ENCODE data around the gene TRIO.
"Not testable (repeated sequence)": the region's sequence is repeated elsewhere in the genome, so short reads cannot be mapped to it uniquely, and the experiment has no call there.

The TRIO gene

DNA sequence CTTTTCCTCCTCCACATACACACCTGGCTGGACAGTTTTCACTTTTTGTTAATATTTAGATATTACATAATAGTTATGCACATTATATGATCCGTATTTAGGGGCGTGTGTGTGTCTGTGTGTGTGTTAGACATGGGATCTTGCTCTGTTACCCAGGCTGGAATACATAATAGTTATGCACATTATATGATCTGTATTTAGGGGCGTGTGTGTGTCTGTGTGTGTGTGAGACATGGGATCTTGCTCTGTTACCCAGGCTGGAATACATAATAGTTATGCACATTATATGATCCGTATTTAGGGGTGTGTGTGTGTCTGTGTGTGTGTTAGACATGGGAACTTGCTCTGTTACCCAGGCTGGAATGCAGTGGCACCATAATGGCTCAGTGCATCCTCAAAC, 239.5 kb downstream of the TRIO start:
- Histone ChIP-seq H3K27me3 (ENCODE audit: control insufficient read depth in 1 of 2, insufficient read depth in 2 of 2, low read length in 2 of 2) (no peaks in the 10 kb centered on the region), H3K36me3 (ENCODE audit: control insufficient read depth in 1 of 2, insufficient read depth in 2 of 2, low read length in 2 of 2) (peaks cover 29 to 85% of the 10 kb centered on the region in 2 donors), H3K4me1 (ENCODE audit: control insufficient read depth in 1 of 2, insufficient read depth in 2 of 2, low read length in 2 of 2) (no peaks in the 10 kb centered on the region), H3K9me3 (ENCODE audit: control insufficient read depth in 1 of 2, low read length in 2 of 2) (no peaks in the 10 kb centered on the region), H3K4me3 (ENCODE audit: low read depth in 1 of 2, low read length in 2 of 2) (no peak overlapping the region), H3K27ac (ENCODE audit: low read depth, low read length) (no peak overlapping the region), H3K9ac (ENCODE audit: low read depth in 1 of 2, low read length in 2 of 2) (no peak overlapping the region)

GRCh38 chr5:14383923-14384322, 240.8 kb downstream of the TRIO start:
- no peak overlapping the region for H3K9ac ChIP-seq (ENCODE audit: low read depth in 1 of 2, low read length in 2 of 2)
- H3K4me1 ChIP-seq (ENCODE audit: control insufficient read depth in 1 of 2, insufficient read depth in 2 of 2, low read length in 2 of 2) = no peaks in the 10 kb centered on the region
- H3K27me3 ChIP-seq (ENCODE audit: control insufficient read depth in 1 of 2, insufficient read depth in 2 of 2, low read length in 2 of 2) = no peaks in the 10 kb centered on the region
- no peaks in the 10 kb centered on the region for H3K9me3 ChIP-seq (ENCODE audit: control insufficient read depth in 1 of 2, low read length in 2 of 2)
- peaks cover 27 to 84% of the 10 kb centered on the region in 2 donors for H3K36me3 ChIP-seq (ENCODE audit: control insufficient read depth in 1 of 2, insufficient read depth in 2 of 2, low read length in 2 of 2)
- no peak overlapping the region for H3K4me3 ChIP-seq (ENCODE audit: low read depth in 1 of 2, low read length in 2 of 2)
- H3K27ac ChIP-seq (ENCODE audit: low read depth, low read length) = no peak overlapping the region

DNA sequence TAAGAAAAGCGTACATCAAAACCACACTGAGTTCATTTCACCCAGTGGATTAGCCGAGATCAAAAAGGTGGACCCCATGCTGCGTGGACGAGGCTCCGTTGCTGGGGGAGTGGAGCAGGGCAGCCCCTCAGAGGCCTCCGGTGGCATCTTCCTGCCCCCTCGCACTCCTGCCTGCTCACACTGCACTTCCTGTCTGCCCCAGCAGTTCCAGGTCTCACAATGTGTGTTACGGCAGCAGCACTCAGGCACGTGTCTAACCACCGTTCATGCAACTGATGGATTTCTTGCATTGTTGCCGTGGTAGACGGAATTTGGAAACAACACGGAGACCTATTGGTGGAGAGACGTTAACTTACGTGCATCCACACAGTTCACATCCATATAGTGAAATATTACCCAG, 241.9 kb downstream of the TRIO start:
- H3K27me3 ChIP-seq (ENCODE audit: control insufficient read depth in 1 of 2, insufficient read depth in 2 of 2, low read length in 2 of 2) = no peaks in the 10 kb centered on the region
- H3K4me1 ChIP-seq (ENCODE audit: control insufficient read depth in 1 of 2, insufficient read depth in 2 of 2, low read length in 2 of 2) = no peaks in the 10 kb centered on the region
- no peak overlapping the region for H3K9ac ChIP-seq (ENCODE audit: low read depth in 1 of 2, low read length in 2 of 2)
- H3K27ac ChIP-seq (ENCODE audit: low read depth, low read length) = no peak overlapping the region
- peaks cover 31 to 82% of the 10 kb centered on the region in 2 donors for H3K36me3 ChIP-seq (ENCODE audit: control insufficient read depth in 1 of 2, insufficient read depth in 2 of 2, low read length in 2 of 2)
- H3K9me3 ChIP-seq (ENCODE audit: control insufficient read depth in 1 of 2, low read length in 2 of 2) = no peaks in the 10 kb centered on the region
- H3K4me3 ChIP-seq (ENCODE audit: low read depth in 1 of 2, low read length in 2 of 2) = no peak overlapping the region

GRCh38 chr5:14386884-14387624, 243.9 kb downstream of the TRIO start:
- no peak overlapping the region for H3K27ac ChIP-seq (ENCODE audit: low read depth, low read length)

GRCh38 chr5:14388741-14389140, 245.6 kb downstream of the TRIO start:
- H3K9ac ChIP-seq (ENCODE audit: low read depth in 1 of 2, low read length in 2 of 2) = no peak overlapping the region
- no peaks in the 10 kb centered on the region for H3K9me3 ChIP-seq (ENCODE audit: control insufficient read depth in 1 of 2, low read length in 2 of 2)
- H3K4me3 ChIP-seq (ENCODE audit: low read depth in 1 of 2, low read length in 2 of 2) = no peak overlapping the region
- no peaks in the 10 kb centered on the region for H3K27me3 ChIP-seq (ENCODE audit: control insufficient read depth in 1 of 2, insufficient read depth in 2 of 2, low read length in 2 of 2)
- H3K36me3 ChIP-seq (ENCODE audit: control insufficient read depth in 1 of 2, insufficient read depth in 2 of 2, low read length in 2 of 2) = peaks cover 27 to 74% of the 10 kb centered on the region in 2 donors
- no peaks in the 10 kb centered on the region for H3K4me1 ChIP-seq (ENCODE audit: control insufficient read depth in 1 of 2, insufficient read depth in 2 of 2, low read length in 2 of 2)
- H3K27ac ChIP-seq (ENCODE audit: low read depth, low read length) = no peak overlapping the region

More at GRCh38 chr5:14386884-14387624, 243.9 kb downstream of the TRIO start:
- Histone ChIP-seq H3K4me3 (ENCODE audit: low read depth in 1 of 2, low read length in 2 of 2) (no peak overlapping the region), H3K36me3 (ENCODE audit: control insufficient read depth in 1 of 2, insufficient read depth in 2 of 2, low read length in 2 of 2) (peaks cover 27 to 84% of the 10 kb centered on the region in 2 donors), H3K4me1 (ENCODE audit: control insufficient read depth in 1 of 2, insufficient read depth in 2 of 2, low read length in 2 of 2) (no peaks in the 10 kb centered on the region), H3K9ac (ENCODE audit: low read depth in 1 of 2, low read length in 2 of 2) (no peak overlapping the region), H3K9me3 (ENCODE audit: control insufficient read depth in 1 of 2, low read length in 2 of 2) (no peaks in the 10 kb centered on the region), H3K27me3 (ENCODE audit: control insufficient read depth in 1 of 2, insufficient read depth in 2 of 2, low read length in 2 of 2) (no peaks in the 10 kb centered on the region)

- not testable (repeated sequence) for H3K9ac ChIP-seq (ENCODE audit: low read depth in 1 of 2, low read length in 2 of 2); H3K27ac ChIP-seq (ENCODE audit: low read depth, low read length); H3K4me1 ChIP-seq (ENCODE audit: control insufficient read depth in 1 of 2, insufficient read depth in 2 of 2, low read length in 2 of 2); H3K27me3 ChIP-seq (ENCODE audit: control insufficient read depth in 1 of 2, insufficient read depth in 2 of 2, low read length in 2 of 2); H3K9me3 ChIP-seq (ENCODE audit: control insufficient read depth in 1 of 2, low read length in 2 of 2); H3K4me3 ChIP-seq (ENCODE audit: low read depth in 1 of 2, low read length in 2 of 2)
- peaks cover 33 to 78% of the 10 kb centered on the region in 2 donors for H3K36me3 ChIP-seq (ENCODE audit: control insufficient read depth in 1 of 2, insufficient read depth in 2 of 2, low read length in 2 of 2)
Observed at GRCh38 chr5:14392552-14392951, 249.4 kb downstream of the TRIO start.

GRCh38 chr5:14394365-14394764, 251.2 kb downstream of the TRIO start:
- peaks cover 28 to 66% of the 10 kb centered on the region in 2 donors for H3K36me3 ChIP-seq (ENCODE audit: control insufficient read depth in 1 of 2, insufficient read depth in 2 of 2, low read length in 2 of 2)
- H3K27me3 ChIP-seq (ENCODE audit: control insufficient read depth in 1 of 2, insufficient read depth in 2 of 2, low read length in 2 of 2) = no peaks in the 10 kb centered on the region
- no peak overlapping the region for H3K4me3 ChIP-seq (ENCODE audit: low read depth in 1 of 2, low read length in 2 of 2)
- H3K4me1 ChIP-seq (ENCODE audit: control insufficient read depth in 1 of 2, insufficient read depth in 2 of 2, low read length in 2 of 2) = no peaks in the 10 kb centered on the region
- no peak overlapping the region for H3K27ac ChIP-seq (ENCODE audit: low read depth, low read length)
- H3K9me3 ChIP-seq (ENCODE audit: control insufficient read depth in 1 of 2, low read length in 2 of 2) = no peaks in the 10 kb centered on the region
- no peak overlapping the region for H3K9ac ChIP-seq (ENCODE audit: low read depth in 1 of 2, low read length in 2 of 2)

GRCh38 chr5:14395411-14395810, 252.3 kb downstream of the TRIO start:
- H3K4me3 ChIP-seq (ENCODE audit: low read depth in 1 of 2, low read length in 2 of 2) = no peak overlapping the region
- no peaks in the 10 kb centered on the region for H3K9me3 ChIP-seq (ENCODE audit: control insufficient read depth in 1 of 2, low read length in 2 of 2)
- no peak overlapping the region for H3K27ac ChIP-seq (ENCODE audit: low read depth, low read length)
- H3K27me3 ChIP-seq (ENCODE audit: control insufficient read depth in 1 of 2, insufficient read depth in 2 of 2, low read length in 2 of 2) = no peaks in the 10 kb centered on the region
- no peaks in the 10 kb centered on the region for H3K4me1 ChIP-seq (ENCODE audit: control insufficient read depth in 1 of 2, insufficient read depth in 2 of 2, low read length in 2 of 2)
- peaks cover 22 to 63% of the 10 kb centered on the region in 2 donors for H3K36me3 ChIP-seq (ENCODE audit: control insufficient read depth in 1 of 2, insufficient read depth in 2 of 2, low read length in 2 of 2)
- H3K9ac ChIP-seq (ENCODE audit: low read depth in 1 of 2, low read length in 2 of 2) = no peak overlapping the region

- Histone ChIP-seq H3K36me3 (ENCODE audit: control insufficient read depth in 1 of 2, insufficient read depth in 2 of 2, low read length in 2 of 2) (peaks cover 24 to 63% of the 10 kb centered on the region in 2 donors), H3K9ac (ENCODE audit: low read depth in 1 of 2, low read length in 2 of 2) (no peak overlapping the region), H3K4me3 (ENCODE audit: low read depth in 1 of 2, low read length in 2 of 2) (no peak overlapping the region), H3K9me3 (ENCODE audit: control insufficient read depth in 1 of 2, low read length in 2 of 2) (no peaks in the 10 kb centered on the region), H3K4me1 (ENCODE audit: control insufficient read depth in 1 of 2, insufficient read depth in 2 of 2, low read length in 2 of 2) (no peaks in the 10 kb centered on the region), H3K27me3 (ENCODE audit: control insufficient read depth in 1 of 2, insufficient read depth in 2 of 2, low read length in 2 of 2) (no peaks in the 10 kb centered on the region), H3K27ac (ENCODE audit: low read depth, low read length) (no peak overlapping the region)
Observed at GRCh38 chr5:14396066-14396465, 252.9 kb downstream of the TRIO start.

- H3K27ac ChIP-seq (ENCODE audit: low read depth, low read length) = no peak overlapping the region
- H3K9ac ChIP-seq (ENCODE audit: low read depth in 1 of 2, low read length in 2 of 2) = no peak overlapping the region
- H3K9me3 ChIP-seq (ENCODE audit: control insufficient read depth in 1 of 2, low read length in 2 of 2) = no peaks in the 10 kb centered on the region
- H3K27me3 ChIP-seq (ENCODE audit: control insufficient read depth in 1 of 2, insufficient read depth in 2 of 2, low read length in 2 of 2) = no peaks in the 10 kb centered on the region
- no peak overlapping the region for H3K4me3 ChIP-seq (ENCODE audit: low read depth in 1 of 2, low read length in 2 of 2)
- H3K4me1 ChIP-seq (ENCODE audit: control insufficient read depth in 1 of 2, insufficient read depth in 2 of 2, low read length in 2 of 2) = no peaks in the 10 kb centered on the region
- peaks cover 24 to 60% of the 10 kb centered on the region in 2 donors for H3K36me3 ChIP-seq (ENCODE audit: control insufficient read depth in 1 of 2, insufficient read depth in 2 of 2, low read length in 2 of 2)
Observed at GRCh38 chr5:14396737-14397136, 253.6 kb downstream of the TRIO start.

Data from duodenal mucosa (tissue), 2 donors.